HG02943 (cell line): Measurements from ENCODE around the gene SPTSSB.

Source experiments
- ATAC-seq: cut with Tn5 transposase; IDR thresholded peaks from one replicate; pipeline ENCODE4 v1.9.1; 2021; ENCODE audit warnings: mild to moderate bottlenecking, low read depth, moderate library complexity; ENCODE audit not compliant: unreplicated experiment

Gene SPTSSB

GRCh38 chr3:161343540-161343939 is 27.8 kb downstream of the SPTSSB start:
- ATAC-seq: no peak

- ATAC-seq: no peak
Measured at GRCh38 chr3:161342629-161343028, 28.7 kb downstream of the SPTSSB start.

- ATAC-seq: no peak
Measured at GRCh38 chr3:161339517-161340500, 31.5 kb downstream of the SPTSSB start.

- no peak for ATAC-seq
Measured at GRCh38 chr3:161337311-161337710, 34.0 kb downstream of the SPTSSB start.

- ATAC-seq: no peak
Measured at GRCh38 chr3:161336661-161337060, 34.7 kb downstream of the SPTSSB start.

- ATAC-seq: no peak
Measured at GRCh38 chr3:161333696-161334095, 37.6 kb downstream of the SPTSSB start.

- no peak for ATAC-seq
Measured at GRCh38 chr3:161332792-161333191, 38.5 kb downstream of the SPTSSB start.

GRCh38 chr3:161325059-161325458 is 46.3 kb downstream of the SPTSSB start:
- no peak for ATAC-seq

GRCh38 chr3:161323926-161324621 is 47.2 kb downstream of the SPTSSB start:
- ATAC-seq: no peak

GRCh38 chr3:161322781-161323568 is 48.3 kb downstream of the SPTSSB start:
- no peak for ATAC-seq

GRCh38 chr3:161320837-161321236 is 50.5 kb downstream of the SPTSSB start:
- ATAC-seq: no peak

- no peak for ATAC-seq
Measured at GRCh38 chr3:161319867-161320266, 51.5 kb downstream of the SPTSSB start.

- no peak for ATAC-seq
Measured at GRCh38 chr3:161317077-161317476, 54.2 kb downstream of the SPTSSB start.

GRCh38 chr3:161316006-161316689 is 55.2 kb downstream of the SPTSSB start:
- ATAC-seq: no peak

GRCh38 chr3:161314836-161315395 is 56.4 kb downstream of the SPTSSB start:
- ATAC-seq: no peak

- ATAC-seq: peak; percentile 88
Measured at GRCh38 chr3:161310649-161311423, 60.5 kb downstream of the SPTSSB start.

- no peak for ATAC-seq
Measured at GRCh38 chr3:161305095-161305991, 66.0 kb downstream of the SPTSSB start.

GRCh38 chr3:161296814-161297213 is 74.5 kb downstream of the SPTSSB start:
- no peak for ATAC-seq
